PFSK-1 (cell line): ENCODE data around the gene FAIM2.

Experiments used
- FOXP2 ChIP-seq: optimal IDR thresholded peaks from 2 replicates; pipeline ENCODE3; 2011; ENCODE audit warnings: borderline replicate concordance, control low read depth, inconsistent platforms; ENCODE audit not compliant: insufficient read depth; ENCODE audit errors: extremely low read length, extremely low read depth
- POLR2AphosphoS5 ChIP-seq: IDR thresholded peaks from 2 replicates; pipeline ENCODE4 v1.6.1; 2012; ENCODE audit warnings: low read depth, mild to moderate bottlenecking, control low read depth, low read length, moderate library complexity
- REST ChIP-seq, 2 experiments: IDR thresholded peaks; 2 replicates each; pipeline versions ENCODE4 v1.6.1 to v1.8.0; 2011 to 2012; ENCODE audit warnings: low read depth in 2 of 2, low read length in 2 of 2, control low read depth in 1 of 2, inconsistent platforms in 1 of 2, mild to moderate bottlenecking in 1 of 2, moderate library complexity in 1 of 2; ENCODE audit not compliant: insufficient read depth in 1 of 2
- SIN3A ChIP-seq: IDR thresholded peaks from 2 replicates; pipeline ENCODE4 v1.6.1; 2012; ENCODE audit warnings: mild to moderate bottlenecking, low read length, moderate library complexity, borderline replicate concordance; ENCODE audit not compliant: insufficient read depth
- TAF1 ChIP-seq: IDR thresholded peaks from 2 replicates; pipeline ENCODE4 v1.6.1; 2012; ENCODE audit warnings: low read length, control low read depth, borderline replicate concordance; ENCODE audit not compliant: insufficient read depth

The FAIM2 gene

DNA sequence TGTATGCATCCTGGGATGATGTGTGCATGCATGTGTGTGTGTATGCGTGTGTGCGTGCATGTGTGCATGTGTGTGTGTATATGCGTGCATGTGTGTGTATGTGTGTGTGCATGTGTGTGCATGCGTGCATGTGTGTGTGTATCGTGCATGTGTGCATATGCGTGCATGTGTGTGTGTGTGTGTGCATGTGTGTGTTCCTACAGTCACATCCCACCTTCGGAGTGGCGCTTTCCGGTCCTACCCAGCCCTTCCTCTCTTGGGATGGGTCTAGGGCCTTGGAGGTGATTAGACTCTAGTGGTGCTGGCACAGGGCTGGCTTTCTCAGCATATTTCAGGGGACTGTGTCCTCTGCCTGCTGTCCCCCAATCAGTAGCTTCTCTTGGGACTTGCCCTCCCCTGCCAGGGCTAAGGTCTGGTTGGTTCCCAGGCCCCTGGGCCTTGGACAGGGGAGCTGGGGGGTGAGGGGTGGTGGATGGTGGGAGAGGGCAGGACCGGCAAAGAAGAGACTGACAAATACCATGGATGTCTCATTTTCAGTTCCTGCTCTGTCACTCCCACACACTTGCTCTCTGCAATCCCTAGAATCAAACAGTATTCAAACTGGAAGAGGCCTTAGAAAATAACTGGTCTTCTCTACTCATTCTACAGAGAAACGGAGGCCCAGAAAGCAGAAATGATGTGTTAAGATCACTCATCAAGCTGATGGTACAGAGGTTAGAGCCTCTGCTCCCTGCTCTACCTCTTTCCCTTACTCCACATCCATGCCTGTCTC, 21.9 kb upstream of the FAIM2 start:
- TF ChIP-seq FOXP2 (no peak), REST (IDR thresholded peaks at IDR 0.05; ENCODE audit: insufficient read depth in 1 of 2, low read depth in 2 of 2, low read length in 2 of 2) (no peak), POLR2AphosphoS5 (no peak), TAF1 (no peak), SIN3A (no peak)

DNA sequence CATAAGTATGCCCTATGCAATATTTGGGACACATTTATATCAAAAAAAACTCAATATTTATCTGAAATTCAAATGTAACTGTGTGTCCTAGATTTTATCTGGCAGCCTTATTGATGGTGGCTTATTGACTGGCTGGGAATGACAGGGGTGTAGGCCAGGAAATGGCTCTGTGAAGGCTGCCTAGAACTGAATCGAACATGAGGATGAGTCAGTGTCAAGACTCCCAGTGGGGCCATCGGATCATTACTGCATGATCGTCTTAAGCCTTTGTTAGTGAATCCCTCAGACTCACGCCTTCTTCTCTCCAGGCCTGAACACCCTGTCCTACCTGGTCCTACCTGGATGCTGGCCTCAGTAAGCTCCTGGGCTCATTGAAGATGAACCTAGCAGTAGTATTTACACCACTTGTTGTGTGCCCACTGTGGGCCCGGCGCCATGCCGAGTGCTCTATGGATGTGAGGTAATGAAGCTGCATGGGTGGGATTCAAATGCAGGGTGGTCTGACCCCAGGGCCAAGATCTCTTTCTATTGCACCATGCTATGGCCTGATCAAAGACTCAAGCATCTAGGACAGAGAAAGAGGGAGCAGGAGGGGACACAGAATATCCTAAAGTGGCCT, 21.0 kb upstream of the FAIM2 start:
- TF ChIP-seq SIN3A (no peak), POLR2AphosphoS5 (no peak), REST (IDR thresholded peaks at IDR 0.05; ENCODE audit: insufficient read depth in 1 of 2, low read depth in 2 of 2, low read length in 2 of 2) (no peak), TAF1 (no peak), FOXP2 (no peak)

DNA sequence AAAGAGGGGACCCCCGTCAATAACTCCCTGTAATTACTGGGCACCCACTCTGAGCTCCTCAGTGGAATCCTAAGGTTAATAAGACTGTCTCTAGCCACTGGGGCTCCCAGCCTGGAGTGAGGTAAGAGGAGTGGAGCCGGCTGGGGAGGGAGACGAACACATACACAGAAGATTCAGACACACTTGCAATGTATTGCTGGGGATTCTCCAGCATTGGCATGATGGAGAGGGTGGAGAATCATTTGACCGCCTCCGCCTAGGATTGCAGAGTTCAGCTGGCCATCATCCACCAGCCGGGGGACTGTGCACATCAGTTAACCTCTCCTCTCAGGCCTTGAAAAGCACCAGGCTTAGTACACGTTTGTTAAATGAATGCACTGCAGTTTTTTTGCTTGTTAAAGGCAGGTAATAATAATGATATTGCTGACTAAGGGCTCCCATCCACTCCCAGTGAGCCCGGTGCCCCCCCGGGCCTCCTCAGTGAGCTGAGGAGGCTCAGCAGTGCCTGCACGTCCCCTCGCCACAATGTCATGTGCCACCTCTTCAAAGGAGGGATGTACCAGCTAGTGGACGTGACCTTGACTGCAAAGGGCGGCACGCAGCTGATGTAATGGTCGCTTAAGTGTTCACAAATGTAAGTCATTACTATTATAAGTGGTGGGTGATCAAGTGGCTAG, 20.3 kb upstream of the FAIM2 start:
- no peak for TF ChIP-seq FOXP2
- TF ChIP-seq REST (IDR thresholded peaks at IDR 0.05; ENCODE audit: insufficient read depth in 1 of 2, low read depth in 2 of 2, low read length in 2 of 2) = no peak
- TF ChIP-seq TAF1 = no peak
- TF ChIP-seq SIN3A = no peak
- TF ChIP-seq POLR2AphosphoS5 = no peak

DNA sequence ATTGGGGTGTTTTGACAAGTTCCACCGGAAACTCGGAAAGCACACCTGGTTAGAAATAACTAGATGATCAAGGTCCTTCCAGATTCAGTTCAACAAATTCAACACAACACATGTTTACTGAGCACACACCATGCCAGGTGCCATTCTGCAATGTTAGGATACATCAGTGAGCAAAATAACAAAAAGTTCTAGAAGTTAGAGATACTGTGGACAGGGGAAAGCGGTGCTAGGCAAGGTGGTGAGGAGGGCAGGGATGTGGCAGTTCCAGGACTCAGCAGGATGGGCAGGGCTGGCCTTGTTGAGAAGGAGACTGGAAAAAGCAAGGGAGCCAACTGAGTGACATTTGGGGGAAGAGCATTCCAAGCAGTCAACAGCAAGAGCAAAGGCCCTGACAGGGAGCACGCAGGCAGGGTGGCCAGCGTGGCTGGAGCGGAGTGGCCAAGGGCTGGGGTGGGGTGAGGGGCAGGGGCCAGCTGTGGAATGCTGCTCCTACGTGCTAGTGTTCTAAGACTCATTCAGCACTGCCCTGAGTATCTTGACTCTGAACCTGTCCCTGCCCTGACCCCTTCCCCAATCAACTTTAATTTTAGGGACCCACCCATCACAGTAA, 19.4 kb upstream of the FAIM2 start:
- no peak for TF ChIP-seq SIN3A
- TF ChIP-seq POLR2AphosphoS5 = no peak
- no peak for TF ChIP-seq REST (IDR thresholded peaks at IDR 0.05; ENCODE audit: insufficient read depth in 1 of 2, low read depth in 2 of 2, low read length in 2 of 2)
- TF ChIP-seq TAF1 = no peak
- no peak for TF ChIP-seq FOXP2
